GM12875 (cell line): ENCODE results near the gene CACNA1D.

ENCODE experiments used
- H3K4me3 ChIP-seq: one replicate; pipeline ENCODE4 v1.5.1; 2011; ENCODE audit warnings: low read depth, low read length, control low read depth
- TF ChIP-seq, protein P1 (sequence below): IDR thresholded peaks from 2 replicates; pipeline ENCODE4 v1.5.1; 2011; ENCODE audit warnings: low read depth, mild to moderate bottlenecking, control low read depth, inconsistent platforms, low read length, moderate library complexity, borderline replicate concordance; ENCODE audit not compliant: insufficient read depth

The CACNA1D gene

DNA sequence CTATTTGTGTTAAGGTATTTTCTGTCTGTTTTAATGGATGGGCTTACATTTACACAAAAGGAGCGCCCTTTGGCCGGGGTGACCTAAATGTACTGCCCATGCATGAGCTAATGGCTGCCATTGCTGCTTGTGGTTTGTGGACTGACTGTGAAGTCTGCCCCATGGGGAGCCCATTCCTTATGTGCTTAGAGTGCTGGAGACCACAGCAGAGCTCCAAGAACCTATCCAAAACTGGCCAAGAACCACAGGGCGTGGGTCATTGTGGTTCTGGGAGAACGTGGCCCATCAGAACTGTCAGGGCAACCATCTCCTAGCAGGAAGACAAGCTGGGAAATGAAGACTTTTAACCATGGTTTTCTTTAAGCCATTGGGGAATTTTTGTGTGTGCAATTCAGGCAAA, 246.5 kb downstream of the CACNA1D start:
- TF ChIP-seq, protein P1, sequence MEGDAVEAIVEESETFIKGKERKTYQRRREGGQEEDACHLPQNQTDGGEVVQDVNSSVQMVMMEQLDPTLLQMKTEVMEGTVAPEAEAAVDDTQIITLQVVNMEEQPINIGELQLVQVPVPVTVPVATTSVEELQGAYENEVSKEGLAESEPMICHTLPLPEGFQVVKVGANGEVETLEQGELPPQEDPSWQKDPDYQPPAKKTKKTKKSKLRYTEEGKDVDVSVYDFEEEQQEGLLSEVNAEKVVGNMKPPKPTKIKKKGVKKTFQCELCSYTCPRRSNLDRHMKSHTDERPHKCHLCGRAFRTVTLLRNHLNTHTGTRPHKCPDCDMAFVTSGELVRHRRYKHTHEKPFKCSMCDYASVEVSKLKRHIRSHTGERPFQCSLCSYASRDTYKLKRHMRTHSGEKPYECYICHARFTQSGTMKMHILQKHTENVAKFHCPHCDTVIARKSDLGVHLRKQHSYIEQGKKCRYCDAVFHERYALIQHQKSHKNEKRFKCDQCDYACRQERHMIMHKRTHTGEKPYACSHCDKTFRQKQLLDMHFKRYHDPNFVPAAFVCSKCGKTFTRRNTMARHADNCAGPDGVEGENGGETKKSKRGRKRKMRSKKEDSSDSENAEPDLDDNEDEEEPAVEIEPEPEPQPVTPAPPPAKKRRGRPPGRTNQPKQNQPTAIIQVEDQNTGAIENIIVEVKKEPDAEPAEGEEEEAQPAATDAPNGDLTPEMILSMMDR: no peak

DNA sequence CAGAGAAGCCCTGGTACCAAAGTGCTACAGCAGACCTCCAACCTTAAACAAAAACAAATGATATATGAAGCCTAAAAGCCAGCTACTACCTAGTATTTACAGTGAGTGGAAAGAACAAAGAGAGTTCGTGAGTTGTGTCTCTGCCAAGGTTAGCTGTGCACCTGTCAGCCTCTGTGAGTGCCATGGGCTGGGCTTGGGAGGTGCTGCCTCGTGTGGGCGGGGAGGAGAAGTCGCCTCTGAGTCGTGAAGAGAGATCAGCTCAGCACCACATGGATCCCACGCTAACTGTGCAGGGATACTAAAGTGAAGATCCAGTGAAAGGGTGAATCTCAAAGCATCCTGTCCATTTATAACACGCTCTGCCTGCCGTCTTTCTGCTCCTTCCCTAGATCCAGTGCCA, 249.9 kb downstream of the CACNA1D start:
- TF ChIP-seq, protein P1: no peak; the same call in 1 of the 2 replicates
- H3K4me3 ChIP-seq: no peak overlapping the region

More for the DNA sequence above, 246.5 kb downstream of the CACNA1D start:
- H3K4me3 ChIP-seq: no peak overlapping the region

DNA sequence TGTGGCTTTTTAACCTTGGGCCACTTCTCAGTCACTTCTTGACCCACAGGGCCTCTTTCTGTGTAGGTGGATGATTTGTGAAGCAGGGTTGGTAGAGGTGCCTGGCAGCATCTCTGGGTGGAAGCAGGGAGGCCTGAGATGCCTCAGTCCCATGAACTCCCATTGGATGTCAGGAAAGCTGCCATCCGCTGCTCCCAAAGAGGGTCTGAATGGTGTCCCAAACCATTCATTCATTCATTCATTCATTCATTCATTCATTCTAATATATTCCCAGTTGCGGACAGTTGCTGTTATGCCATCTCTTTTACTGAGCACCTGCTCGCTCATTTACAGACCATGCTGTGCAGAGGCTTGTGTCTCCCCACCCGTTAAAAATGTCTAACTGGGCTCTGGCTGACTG, 253.1 kb downstream of the CACNA1D start:
- TF ChIP-seq, protein P1: no peak
- no peak overlapping the region for H3K4me3 ChIP-seq

DNA sequence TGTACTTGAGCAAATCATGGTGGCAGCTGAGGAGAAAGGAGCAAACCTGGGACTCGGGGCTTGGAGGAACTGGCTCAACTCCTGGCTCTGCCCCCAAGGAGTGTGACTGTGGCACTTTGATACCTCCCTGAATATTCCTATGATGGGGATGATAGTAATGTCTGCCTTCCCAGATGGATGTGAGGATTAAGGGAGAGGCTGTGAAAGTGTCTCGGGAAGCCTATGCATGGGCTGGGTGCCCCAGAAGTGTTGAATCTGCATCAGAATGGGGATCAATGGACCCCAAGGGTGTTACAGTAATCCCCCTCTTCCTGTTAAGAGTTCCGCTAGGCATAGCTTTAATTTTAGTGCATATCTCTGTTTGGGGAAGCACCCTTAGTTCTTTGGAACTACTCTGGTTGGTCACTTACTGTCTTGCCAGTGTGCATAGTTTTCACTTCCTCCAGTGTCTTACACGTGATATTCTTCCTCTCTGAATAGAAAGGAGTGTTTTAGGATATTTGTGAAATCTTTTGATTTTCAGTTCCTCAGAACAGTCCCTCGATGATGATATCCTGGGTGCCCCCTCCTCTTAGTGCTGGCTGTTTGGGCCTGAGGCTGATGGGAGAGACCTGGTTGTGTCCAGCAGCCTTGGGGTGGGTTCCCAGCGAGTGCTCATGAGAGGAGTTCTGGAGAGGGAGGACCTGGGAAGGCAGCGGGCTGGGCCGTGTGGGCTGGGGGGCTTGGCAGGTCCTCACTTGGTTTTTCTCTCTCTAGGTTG, 254.3 kb downstream of the CACNA1D start:
- peak overlapping the region; percentile 12 for H3K4me3 ChIP-seq

DNA sequence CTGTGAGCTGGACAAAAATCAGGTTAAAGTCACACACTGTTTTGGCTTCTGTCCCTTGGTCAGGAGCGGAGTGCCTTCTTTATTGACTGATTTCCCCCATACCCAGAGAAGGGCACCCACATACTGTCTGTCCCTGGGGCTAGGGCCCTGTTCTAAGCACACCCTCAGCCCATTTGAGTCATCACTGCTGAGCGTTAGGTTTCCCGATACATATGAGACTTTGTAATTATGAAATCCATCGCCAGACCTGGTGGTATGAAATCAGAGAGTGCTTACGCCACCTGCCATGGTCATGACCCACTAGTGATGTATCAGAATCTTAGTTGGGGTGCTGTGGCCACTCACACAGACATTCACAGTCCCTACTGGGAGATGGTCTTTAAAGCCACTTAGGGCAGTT, 255.0 kb downstream of the CACNA1D start:
- TF ChIP-seq, protein P1: no peak
- H3K4me3 ChIP-seq: no peak overlapping the region

More for the DNA sequence above, 254.3 kb downstream of the CACNA1D start:
- TF ChIP-seq, protein P1: no peak

DNA sequence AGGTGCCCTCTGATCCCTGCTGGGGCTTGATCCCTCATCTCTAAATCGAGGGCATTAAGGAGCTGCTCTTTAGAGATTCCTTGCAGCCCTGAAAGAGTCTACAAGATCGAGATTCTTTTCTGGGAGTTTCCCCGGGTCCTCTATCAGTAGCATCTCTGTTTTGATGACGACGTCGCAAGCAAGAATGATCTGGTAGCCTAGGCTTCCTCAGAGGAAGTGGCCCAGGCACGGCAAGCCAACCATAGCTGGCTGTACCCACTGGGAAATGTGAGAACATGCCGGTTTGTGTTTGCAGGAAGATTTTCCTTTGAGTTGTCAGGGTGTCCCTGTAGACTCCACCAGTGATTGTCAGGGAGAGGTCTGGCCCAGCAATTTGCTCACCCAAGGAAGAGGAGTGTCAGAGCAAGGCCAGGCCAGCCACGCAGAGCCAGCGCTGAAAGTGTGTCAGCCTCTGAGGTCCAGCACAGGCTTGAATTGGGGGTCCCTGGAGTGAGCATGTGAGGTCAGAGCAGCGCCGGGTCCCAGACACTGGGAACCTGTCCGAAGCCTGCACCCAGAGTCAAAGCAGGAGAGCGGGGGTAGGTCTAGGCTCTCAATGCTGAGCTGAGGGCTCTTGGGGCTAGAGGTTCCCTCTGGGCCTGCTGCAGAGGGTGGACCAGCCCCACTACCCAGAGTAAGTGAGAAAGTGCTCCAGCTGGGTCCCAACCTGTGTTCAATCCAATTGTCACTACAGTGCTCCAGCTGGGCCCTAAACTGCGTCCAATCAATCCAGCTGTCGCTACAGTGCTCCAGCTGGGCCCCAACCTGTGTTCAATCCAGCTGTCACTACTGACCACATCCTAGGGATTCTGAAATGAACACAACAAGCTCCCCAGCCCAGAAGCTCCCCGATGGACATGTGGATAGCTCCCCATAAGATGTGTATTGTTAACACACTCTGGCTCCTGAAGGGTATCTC, 256.1 kb downstream of the CACNA1D start:
- TF ChIP-seq, protein P1: no peak

More for the DNA sequence above, 256.1 kb downstream of the CACNA1D start:
- H3K4me3 ChIP-seq: no peak overlapping the region
